HG03378 (cell line): ENCODE results near the gene MCCC2.
A peak's percentile ranks its signal among the peaks of the same experiment; 100 is the strongest.
"Not testable (repeated sequence)": the region's sequence is repeated elsewhere in the genome, so short reads cannot be mapped to it uniquely, and the experiment has no call there.

ENCODE experiments used
- ATAC-seq: cut with Tn5 transposase; IDR thresholded peaks from one replicate; pipeline ENCODE4 v1.9.1; 2021; ENCODE audit warnings: mild to moderate bottlenecking, moderate library complexity; ENCODE audit not compliant: unreplicated experiment

MCCC2 gene

GRCh38 chr5:71586941-71587765 lies at the start of gene MCCC2:
Gene MCCC2, plus strand, starts transcription at chr5:71587340. Its CDS starts 86 bp downstream, at chr5:71587426.
- ATAC-seq = peak; percentile 96

- no peak for ATAC-seq
These were observed 49.5 kb upstream of the MCCC2 start for GRCh38 chr5:71537687-71538086.

- not testable (repeated sequence) for ATAC-seq
These were observed 36.3 kb upstream of the MCCC2 start for GRCh38 chr5:71550885-71551284.

GRCh38 chr5:71551582-71551981 lies 35.6 kb upstream of the MCCC2 start:
- not testable (repeated sequence) for ATAC-seq

- not testable (repeated sequence) for ATAC-seq
These were observed 35.0 kb upstream of the MCCC2 start for GRCh38 chr5:71552026-71552749.

- no peak for ATAC-seq
These were observed 24.0 kb upstream of the MCCC2 start for GRCh38 chr5:71563161-71563560.

- ATAC-seq = no peak
These were observed 22.2 kb upstream of the MCCC2 start for GRCh38 chr5:71564895-71565294.

GRCh38 chr5:71569748-71570509 lies 17.2 kb upstream of the MCCC2 start:
- ATAC-seq = no peak

- not testable (repeated sequence) for ATAC-seq
These were observed 15.3 kb upstream of the MCCC2 start for GRCh38 chr5:71571811-71572210.

GRCh38 chr5:71573591-71573990 lies 13.5 kb upstream of the MCCC2 start:
- no peak for ATAC-seq

- ATAC-seq = not testable (repeated sequence)
These were observed 11.6 kb upstream of the MCCC2 start for GRCh38 chr5:71575588-71575987.

- no peak for ATAC-seq
These were observed 10.9 kb upstream of the MCCC2 start for GRCh38 chr5:71576241-71576640.

- ATAC-seq = not testable (repeated sequence)
These were observed 9.3 kb upstream of the MCCC2 start for GRCh38 chr5:71577839-71578238.

GRCh38 chr5:71582945-71583584 lies 4.1 kb upstream of the MCCC2 start:
- ATAC-seq = no peak

- no peak for ATAC-seq
These were observed 844 bp upstream of the MCCC2 start for GRCh38 chr5:71586052-71586940.

- ATAC-seq = peak; percentile 4
These were observed 809 bp downstream of the MCCC2 start for GRCh38 chr5:71587766-71588532.

GRCh38 chr5:71588533-71588885 lies 1.4 kb downstream of the MCCC2 start:
- no peak for ATAC-seq

- ATAC-seq = no peak
These were observed 2.8 kb downstream of the MCCC2 start for GRCh38 chr5:71589903-71590302.

- ATAC-seq = no peak
These were observed 4.0 kb downstream of the MCCC2 start for GRCh38 chr5:71591100-71591499.
